ENCODE results near the gene RBL2. TPM values are rescaled to one million over a fixed set of nuclear protein-coding genes. Genes with fewer than 3 reads are reported as not detected.
A peak's percentile ranks its signal among the peaks of the same experiment; 100 is the strongest.
"Not testable (repeated sequence)": the region's sequence is repeated elsewhere in the genome, so short reads cannot be mapped to it uniquely, and the experiment has no call there.

RBL2 gene

DNA sequence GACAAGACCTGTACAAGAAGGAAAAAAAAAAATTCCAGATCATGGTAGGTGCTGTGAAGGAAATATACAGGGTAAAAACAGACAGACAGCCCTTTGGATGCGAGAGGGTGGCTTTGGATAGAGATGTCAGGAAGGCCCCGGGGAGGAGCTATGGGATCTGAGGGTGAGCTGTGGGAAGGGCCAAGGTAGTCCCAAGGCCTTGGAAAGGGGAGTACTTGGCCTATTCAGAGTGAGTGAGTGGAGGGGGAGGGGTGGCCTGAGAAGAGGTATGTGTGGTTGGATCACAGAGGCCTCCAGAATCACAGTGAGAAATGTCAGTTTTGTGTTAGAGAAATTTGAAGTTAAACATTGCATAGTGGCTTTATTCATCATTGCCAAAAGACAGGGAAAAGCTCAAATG is 99.9 kb downstream of the RBL2 start:
- Histone ChIP-seq H3K56ac (ENCODE audit: low read length) (no peak overlapping the region), H3K4me1 (ENCODE audit: control insufficient read depth, low read depth, low read length) (no peaks in the 10 kb centered on the region), H2BK120ac (ENCODE audit: low read depth, low read length) (no peak overlapping the region), H2AK5ac (ENCODE audit: low read length) (no peak overlapping the region), H3K4me3 (ENCODE audit: low read length) (no peak overlapping the region), H4K5ac (ENCODE audit: low read length) (no peak overlapping the region), H2BK15ac (replicated peaks; ENCODE audit: low read depth) (no peak overlapping the region), H3K18ac (ENCODE audit: low read length) (no peak overlapping the region), H3K4me2 (ENCODE audit: low read length) (no peak overlapping the region), H2BK5ac (ENCODE audit: low read length) (no peak overlapping the region), H3K79me1 (ENCODE audit: low read length) (no peaks in the 10 kb centered on the region), H3K23ac (ENCODE audit: low read length) (no peak overlapping the region), H3K9ac (ENCODE audit: low read length) (no peak overlapping the region), H3K27ac (ENCODE audit: low read depth, low read length) (no peak overlapping the region), H3K36me3 (ENCODE audit: control insufficient read depth, insufficient read depth, low read length) (no peaks in the 10 kb centered on the region), H3K27me3 (ENCODE audit: insufficient read depth, low read length, poor library complexity) (no peaks in the 10 kb centered on the region), H3K79me2 (ENCODE audit: control insufficient read depth, insufficient read depth, low read length) (no peaks in the 10 kb centered on the region), H3K4ac (ENCODE audit: low read depth, low read length) (no peak overlapping the region), H4K8ac (ENCODE audit: low read depth, low read length) (no peak overlapping the region)
- WGBS (ENCODE audit: extremely low coverage, insufficient coverage, low lambda C conversion rate) = no CpG with 5 or more reads among the region's 2 CpGs
- peak; percentile 57 for DNase-seq

DNA sequence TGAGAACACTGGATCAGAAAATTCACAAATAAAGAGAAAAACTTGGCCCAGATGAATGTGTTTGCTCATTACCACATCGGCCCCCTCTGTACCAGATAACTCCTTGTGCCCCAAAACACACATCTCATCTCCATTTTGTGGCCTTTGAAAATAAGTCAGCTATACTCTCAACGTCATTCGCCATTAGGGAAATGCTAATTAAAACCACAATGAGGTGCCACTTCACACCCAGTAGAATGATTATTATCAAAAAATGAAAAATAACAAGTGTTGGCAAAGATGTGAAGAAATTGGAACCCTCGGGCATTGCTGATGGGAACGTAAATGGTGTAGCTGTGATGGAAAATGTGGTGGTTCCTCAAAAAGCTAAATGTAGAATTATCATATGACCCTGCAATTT is 103.4 kb downstream of the RBL2 start:
- no CpG with 5 or more reads among the region's 5 CpGs for WGBS (ENCODE audit: extremely low coverage, insufficient coverage, low lambda C conversion rate)

DNA sequence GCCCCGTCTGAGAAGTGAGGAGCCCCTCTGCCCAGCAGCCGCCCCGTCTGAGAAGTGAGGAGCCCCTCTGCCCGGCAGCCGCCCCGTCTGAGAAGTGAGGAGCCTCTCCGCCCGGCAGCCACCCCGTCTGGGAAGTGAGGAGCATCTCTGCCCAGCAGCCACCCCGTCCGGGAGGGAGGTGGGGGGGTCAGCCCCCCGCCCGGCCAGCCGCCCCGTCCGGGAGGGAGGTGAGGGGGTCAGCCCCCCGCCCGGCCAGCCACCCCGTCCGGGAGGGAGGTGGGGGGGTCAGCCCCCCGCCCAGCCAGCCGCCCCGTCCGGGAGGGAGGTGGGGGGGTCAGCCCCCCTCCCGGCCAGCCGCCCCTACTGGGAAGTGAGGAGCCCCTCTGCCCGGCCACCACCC is 105.1 kb downstream of the RBL2 start:
- H2BK5ac ChIP-seq (ENCODE audit: low read length); DNase-seq; H4K8ac ChIP-seq (ENCODE audit: low read depth, low read length); H3K9ac ChIP-seq (ENCODE audit: low read length); H3K56ac ChIP-seq (ENCODE audit: low read length); H3K79me2 ChIP-seq (ENCODE audit: control insufficient read depth, insufficient read depth, low read length); H3K4me2 ChIP-seq (ENCODE audit: low read length); H3K18ac ChIP-seq (ENCODE audit: low read length); H3K27ac ChIP-seq (ENCODE audit: low read depth, low read length); H3K4me1 ChIP-seq (ENCODE audit: control insufficient read depth, low read depth, low read length); H2AK5ac ChIP-seq (ENCODE audit: low read length); H4K5ac ChIP-seq (ENCODE audit: low read length); H2BK120ac ChIP-seq (ENCODE audit: low read depth, low read length); H3K4ac ChIP-seq (ENCODE audit: low read depth, low read length); H3K36me3 ChIP-seq (ENCODE audit: control insufficient read depth, insufficient read depth, low read length); H3K23ac ChIP-seq (ENCODE audit: low read length); H3K79me1 ChIP-seq (ENCODE audit: low read length); H3K27me3 ChIP-seq (ENCODE audit: insufficient read depth, low read length, poor library complexity); H2BK15ac ChIP-seq (replicated peaks; ENCODE audit: low read depth); H3K4me3 ChIP-seq (ENCODE audit: low read length): not testable (repeated sequence)
- no CpG with 5 or more reads among the region's 27 CpGs for WGBS (ENCODE audit: extremely low coverage, insufficient coverage, low lambda C conversion rate)

More for the DNA sequence above, 103.4 kb downstream of the RBL2 start:
- Histone ChIP-seq H3K36me3 (ENCODE audit: control insufficient read depth, insufficient read depth, low read length) (no peaks in the 10 kb centered on the region), H3K23ac (ENCODE audit: low read length) (no peak overlapping the region), H3K4me3 (ENCODE audit: low read length) (no peak overlapping the region), H3K4me1 (ENCODE audit: control insufficient read depth, low read depth, low read length) (no peaks in the 10 kb centered on the region), H3K4me2 (ENCODE audit: low read length) (no peak overlapping the region), H3K9ac (ENCODE audit: low read length) (no peak overlapping the region), H3K79me1 (ENCODE audit: low read length) (no peaks in the 10 kb centered on the region), H3K56ac (ENCODE audit: low read length) (no peak overlapping the region), H3K4ac (ENCODE audit: low read depth, low read length) (no peak overlapping the region), H3K27ac (ENCODE audit: low read depth, low read length) (no peak overlapping the region), H2AK5ac (ENCODE audit: low read length) (no peak overlapping the region), H2BK120ac (ENCODE audit: low read depth, low read length) (no peak overlapping the region), H3K18ac (ENCODE audit: low read length) (no peak overlapping the region), H2BK15ac (replicated peaks; ENCODE audit: low read depth) (no peak overlapping the region), H4K5ac (ENCODE audit: low read length) (no peak overlapping the region), H3K79me2 (ENCODE audit: control insufficient read depth, insufficient read depth, low read length) (no peaks in the 10 kb centered on the region), H4K8ac (ENCODE audit: low read depth, low read length) (no peak overlapping the region), H2BK5ac (ENCODE audit: low read length) (no peak overlapping the region), H3K27me3 (ENCODE audit: insufficient read depth, low read length, poor library complexity) (no peaks in the 10 kb centered on the region)
- DNase-seq = no peak

DNA sequence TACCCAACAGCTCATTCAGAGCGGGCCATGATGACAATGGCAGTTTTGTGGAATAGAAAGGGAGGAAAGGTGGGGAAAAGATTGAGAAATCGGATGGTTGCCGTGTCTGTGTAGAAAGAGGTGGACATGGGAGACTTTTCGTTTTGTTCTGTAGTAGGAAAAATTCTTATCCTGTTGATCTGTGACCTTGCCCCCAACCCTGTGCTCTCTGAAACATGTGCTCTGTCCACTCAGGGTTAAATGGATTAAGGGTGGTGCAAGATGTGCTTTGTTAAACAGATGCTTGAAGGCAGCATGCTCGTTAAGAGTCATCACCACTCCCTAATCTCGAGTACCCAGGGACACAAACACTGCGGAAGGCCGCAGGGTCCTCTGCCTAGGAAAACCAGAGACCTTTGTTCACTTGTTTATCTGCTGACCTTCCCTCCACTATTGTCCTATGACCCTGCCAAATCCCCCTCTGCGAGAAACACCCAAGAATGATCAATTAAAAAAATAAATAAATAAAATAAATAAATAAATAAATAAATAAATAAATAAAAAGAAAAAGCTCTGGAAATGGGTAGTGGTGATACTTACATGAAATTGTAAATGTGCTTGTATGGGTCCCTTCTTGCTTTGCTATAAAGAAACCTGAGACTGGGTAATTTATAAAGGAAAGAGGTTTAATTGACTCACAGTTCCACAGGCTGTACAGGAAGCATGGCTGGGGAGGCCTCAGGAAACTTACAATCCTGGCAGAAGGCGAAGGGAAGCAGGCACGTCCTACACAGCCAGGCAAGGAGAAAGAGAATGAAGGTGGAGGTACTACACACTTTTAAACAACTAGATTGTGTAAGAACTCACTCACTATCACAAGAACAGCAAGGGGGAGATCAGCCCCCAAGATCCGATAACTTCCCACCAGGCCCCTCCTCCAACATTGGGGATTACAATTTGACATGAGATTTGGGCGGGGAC is 105.8 kb downstream of the RBL2 start:
- H2BK120ac ChIP-seq (ENCODE audit: low read depth, low read length); H3K79me2 ChIP-seq (ENCODE audit: control insufficient read depth, insufficient read depth, low read length); H3K23ac ChIP-seq (ENCODE audit: low read length); H3K56ac ChIP-seq (ENCODE audit: low read length); H3K27me3 ChIP-seq (ENCODE audit: insufficient read depth, low read length, poor library complexity); H3K4ac ChIP-seq (ENCODE audit: low read depth, low read length); H3K36me3 ChIP-seq (ENCODE audit: control insufficient read depth, insufficient read depth, low read length); H2BK15ac ChIP-seq (replicated peaks; ENCODE audit: low read depth); H4K5ac ChIP-seq (ENCODE audit: low read length); H2BK5ac ChIP-seq (ENCODE audit: low read length); H2AK5ac ChIP-seq (ENCODE audit: low read length); H4K8ac ChIP-seq (ENCODE audit: low read depth, low read length); H3K79me1 ChIP-seq (ENCODE audit: low read length); H3K18ac ChIP-seq (ENCODE audit: low read length); H3K4me2 ChIP-seq (ENCODE audit: low read length); DNase-seq; H3K9ac ChIP-seq (ENCODE audit: low read length); H3K27ac ChIP-seq (ENCODE audit: low read depth, low read length); H3K4me1 ChIP-seq (ENCODE audit: control insufficient read depth, low read depth, low read length); H3K4me3 ChIP-seq (ENCODE audit: low read length): not testable (repeated sequence)
- no CpG with 5 or more reads among the region's 13 CpGs for WGBS (ENCODE audit: extremely low coverage, insufficient coverage, low lambda C conversion rate)

Small RNA genes within 50 kb of the gene (small RNA-seq; reads per million reads assigned to genes)
- gene RNU6-1153P (ENCODE audit: insufficient read depth) = not detected

Measured in mesendoderm (in vitro differentiated cells).